ENCODE measurements around the gene PRSS38.

Gene PRSS38

DNA sequence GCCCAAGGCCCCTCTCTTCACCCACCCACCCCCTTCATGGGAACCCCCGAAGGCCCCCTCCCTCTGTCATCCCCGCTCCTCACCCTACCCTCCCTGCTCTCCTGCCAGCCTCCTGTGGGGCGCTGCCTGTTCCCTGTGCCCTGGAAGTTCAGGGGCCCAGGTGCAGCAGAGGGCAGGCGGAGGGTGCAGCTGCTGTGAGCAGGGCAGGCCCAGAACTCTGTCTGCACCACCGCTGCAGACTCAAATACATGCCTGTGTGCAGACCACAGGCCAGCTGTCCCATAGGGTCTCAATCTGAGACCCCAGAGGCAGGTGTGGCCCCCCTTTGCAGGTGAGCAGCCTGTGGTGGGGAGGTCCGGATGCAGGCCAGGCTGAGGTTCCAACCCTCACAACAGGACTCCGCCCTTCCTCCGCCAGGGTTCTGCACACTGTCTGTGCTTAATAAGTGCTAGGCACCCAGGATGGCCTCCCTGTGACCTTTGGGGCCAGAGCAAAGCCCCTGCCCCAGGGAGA lies 69.7 kb downstream of the PRSS38 start:
- DNase-seq (ENCODE audit: low read depth, low spot score), result no peak

DNA sequence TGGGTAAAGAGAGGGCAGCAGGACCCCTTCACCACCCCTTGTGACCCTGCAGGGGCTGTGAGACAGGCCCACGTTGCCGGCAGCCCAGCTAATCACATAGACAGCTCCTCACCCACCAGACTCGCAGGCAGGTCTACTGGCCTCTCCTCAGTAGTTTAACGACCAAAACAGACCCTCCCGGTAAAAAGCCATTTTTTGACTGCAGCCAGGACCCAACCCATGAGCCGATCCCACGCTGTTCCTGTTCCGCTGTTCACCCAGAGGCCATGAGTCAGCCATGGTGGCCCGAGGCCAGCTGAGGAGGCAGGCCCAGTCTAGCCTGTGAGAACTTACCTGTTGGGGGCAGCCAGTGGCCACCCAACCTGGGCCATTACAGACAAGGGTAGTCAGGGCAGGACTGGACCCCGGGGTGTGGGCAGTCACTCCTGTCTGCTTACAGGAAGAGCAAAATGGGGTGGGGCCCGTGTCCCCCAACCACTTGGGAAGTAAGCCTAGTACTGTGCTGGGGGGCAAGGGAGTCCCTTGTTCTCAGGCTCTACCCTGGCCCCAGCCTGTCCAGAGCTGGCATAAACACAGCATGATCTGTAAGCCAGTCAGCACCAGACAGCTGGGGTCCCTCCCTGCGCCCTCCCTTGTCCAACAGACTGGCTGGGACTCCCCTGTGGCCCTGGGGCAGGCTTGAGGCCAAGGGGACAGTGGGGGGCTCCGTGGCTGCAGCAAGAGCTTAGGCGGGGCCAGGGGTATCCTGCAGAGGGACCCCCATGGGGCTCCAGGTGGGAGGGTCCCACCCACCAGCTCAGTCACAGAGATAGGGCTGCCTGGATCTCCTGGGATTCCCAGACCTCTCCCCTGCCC lies 70.4 kb downstream of the PRSS38 start:
- DNase-seq (ENCODE audit: low read depth, low spot score), result no peak

DNA sequence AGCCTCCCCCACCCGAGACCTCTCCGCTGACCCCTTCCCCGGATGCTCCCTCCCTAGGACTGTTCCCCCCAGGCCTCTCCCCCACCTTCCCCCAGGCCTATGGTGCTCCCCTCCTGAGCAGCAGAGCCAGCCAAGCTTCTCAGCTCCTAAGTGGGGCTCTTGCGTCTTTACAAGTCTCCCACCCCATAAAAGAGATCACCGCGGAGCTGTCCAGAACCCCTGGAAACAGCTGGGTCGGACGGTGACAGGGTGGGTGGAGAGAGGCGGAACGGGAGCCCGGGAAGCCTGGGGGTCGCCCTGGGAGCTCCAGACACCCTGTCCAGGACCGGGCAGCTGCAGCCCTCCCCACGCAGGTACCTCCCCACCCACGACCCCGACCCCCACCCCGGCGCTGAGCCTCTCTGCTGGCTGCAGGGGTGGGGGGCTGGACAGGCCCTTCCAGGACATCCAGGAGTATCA lies 71.1 kb downstream of the PRSS38 start:
- no peak for DNase-seq (ENCODE audit: low read depth, low spot score)

DNA sequence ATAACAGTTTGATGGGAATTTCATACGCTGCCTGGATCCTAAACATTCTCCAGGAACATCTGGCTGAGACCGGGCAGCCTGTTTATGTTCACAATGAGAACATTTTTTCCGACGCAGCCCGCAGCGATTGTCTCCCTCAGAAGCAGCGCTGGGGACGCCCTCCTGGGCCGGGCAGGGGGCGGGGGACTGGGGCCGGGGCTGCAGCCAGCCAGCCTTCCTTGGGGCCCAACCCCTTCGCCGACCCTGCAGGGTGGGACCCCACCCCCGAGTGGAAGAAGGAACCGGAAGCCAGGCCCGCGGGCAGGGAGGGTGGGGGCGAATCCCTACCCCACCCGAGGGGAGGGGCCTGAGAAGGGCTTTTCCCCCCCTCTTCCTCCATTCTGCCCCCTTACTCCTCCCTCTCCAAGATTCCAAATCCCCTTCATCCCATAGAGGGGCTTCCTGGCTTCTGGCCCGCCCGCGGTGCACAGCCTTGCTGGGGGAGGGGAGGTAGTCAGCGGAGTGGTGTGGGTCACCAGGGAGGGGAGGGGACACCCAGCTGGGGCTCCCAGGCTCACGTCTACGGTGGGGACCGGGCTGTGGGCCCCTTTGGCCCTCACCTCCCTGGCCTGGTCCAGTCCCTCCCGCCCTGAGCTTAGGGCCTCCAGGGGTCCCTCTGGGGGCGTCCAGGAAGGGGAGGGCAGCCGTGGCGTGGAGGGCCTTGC lies 71.7 kb downstream of the PRSS38 start:
- DNase-seq (ENCODE audit: low read depth, low spot score), result no peak

DNA sequence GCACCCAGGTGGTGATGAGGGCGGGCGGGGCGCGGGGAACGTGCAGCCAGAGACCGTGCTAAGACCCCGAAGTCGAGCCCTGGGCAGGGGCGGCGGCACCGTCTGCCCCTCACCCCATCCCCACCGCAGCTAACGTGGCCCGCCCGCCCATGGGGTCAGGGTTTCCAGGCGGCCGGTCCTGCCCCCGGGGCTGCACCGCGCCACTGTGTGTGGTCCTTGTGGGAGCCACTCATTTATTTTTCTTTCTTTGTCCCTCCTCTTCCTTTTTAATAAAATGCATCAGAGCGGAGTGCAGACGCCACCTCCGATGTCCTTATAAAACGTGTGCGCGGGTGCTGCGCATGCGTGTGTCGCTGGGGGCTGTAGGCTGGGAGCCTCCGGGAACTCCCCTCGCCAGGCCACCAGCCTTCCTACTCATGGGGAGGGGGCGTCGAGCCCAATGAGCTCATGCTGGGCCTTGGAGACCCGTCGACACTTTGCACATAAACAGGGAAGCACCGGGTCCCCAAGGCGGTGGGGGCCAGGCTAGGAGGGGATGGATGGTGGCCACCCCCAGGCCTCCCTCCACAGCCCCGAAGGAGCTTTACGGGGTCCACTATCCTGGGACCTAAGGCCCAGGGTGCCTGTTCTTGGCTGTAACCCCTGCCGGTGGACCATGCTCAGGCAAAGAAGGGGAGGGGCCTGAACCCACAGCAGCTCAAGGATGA lies 72.4 kb downstream of the PRSS38 start:
- no peak for DNase-seq (ENCODE audit: low read depth, low spot score)

DNA sequence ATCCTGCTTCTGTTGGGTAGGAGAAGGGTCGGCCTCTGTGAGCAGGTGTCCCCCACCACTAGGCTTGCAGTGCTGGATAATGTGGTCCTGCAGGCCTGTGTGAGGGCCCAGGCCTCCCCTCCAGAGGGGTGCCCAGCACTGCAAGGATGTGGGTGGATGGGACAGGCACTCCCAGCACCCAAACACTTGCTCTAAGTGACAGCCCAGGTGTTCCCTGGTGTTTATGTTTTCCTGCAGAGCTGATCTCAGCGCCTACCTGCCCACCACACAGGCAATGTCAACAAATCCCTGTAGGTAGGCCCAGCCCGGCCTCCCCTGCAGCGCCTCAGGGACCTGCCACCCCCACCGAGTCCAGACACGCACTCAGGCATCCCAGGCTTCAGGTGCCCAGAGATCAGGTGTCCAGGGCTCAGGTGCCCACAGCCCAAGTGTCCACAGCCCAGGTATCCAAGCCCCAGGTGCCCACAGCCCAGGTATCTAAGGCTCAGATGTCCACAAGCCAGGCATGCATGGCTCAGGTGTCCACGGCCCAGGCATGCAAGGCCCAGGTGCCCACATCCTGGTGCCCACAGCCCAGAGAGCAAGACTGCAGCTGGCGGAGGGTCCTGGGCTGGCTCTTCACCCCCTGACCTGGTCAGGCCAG lies 73.0 kb downstream of the PRSS38 start:
- DNase-seq (ENCODE audit: low read depth, low spot score), result no peak

DNA sequence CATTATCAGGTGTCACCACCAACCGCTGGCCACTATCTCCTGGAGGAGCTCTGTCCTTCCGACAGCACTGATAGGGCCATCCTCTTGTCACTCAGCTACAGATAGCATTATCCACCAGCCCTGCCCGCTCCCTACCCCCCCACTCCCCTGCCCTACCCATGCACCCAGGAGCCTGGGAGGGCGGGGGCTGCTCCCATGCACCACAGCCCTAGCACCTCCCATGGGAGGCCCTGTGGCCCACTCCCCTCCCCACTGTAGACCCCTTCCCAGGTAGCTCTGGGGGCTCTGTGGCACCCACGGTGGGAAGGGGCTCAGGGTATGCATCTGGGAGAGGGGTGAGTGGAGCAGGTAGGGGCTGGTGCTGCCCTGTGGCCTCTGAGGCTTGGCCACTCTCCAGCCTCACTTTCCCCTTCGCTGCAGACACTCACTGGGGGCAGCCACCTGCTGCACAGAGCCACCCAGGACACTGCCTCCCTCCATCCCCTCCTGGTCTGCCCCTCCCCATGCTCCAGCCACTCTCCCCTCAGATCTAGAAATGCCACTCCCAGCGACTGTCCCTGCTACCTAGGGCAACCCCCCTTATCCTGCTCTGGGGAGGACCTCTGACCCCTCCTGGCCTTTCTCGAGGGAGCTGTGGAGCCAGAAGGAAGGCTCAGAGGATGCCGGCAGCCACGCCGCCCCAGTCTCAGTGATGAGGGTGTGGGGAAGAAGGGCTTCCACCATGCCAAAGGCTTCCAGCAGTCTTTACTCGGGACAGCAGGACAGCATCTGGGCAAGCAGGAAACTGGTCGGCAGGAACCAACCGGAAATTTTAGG lies 73.8 kb downstream of the PRSS38 start:
- no peak for DNase-seq (ENCODE audit: low read depth, low spot score)

DNA sequence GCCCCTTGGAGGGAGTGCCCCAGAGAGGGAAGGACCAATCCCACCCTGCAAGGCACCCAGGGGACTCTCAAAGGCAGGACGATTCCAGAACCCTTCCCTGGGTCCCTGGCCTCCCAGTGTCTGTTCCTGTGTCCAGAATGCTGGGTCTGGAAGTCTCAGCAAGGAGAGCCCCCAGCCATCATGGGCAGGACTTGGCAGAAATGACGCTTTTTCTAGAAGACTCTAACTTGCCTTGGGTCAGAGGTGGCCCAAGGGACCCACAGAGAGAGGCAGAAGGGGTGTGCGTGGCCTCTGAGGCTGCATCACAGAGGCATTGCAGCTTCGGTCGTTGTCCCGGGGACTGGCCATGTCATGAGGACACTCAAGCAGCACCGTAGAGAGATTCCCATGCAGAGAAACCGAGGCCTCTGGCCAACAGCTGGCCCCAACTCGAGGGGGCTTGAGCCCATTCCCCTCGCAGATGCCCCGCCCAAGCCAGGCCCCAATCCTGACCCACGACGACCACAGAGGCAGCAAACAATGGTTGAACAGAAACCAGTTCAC lies 74.5 kb downstream of the PRSS38 start:
- no peak for DNase-seq (ENCODE audit: low read depth, low spot score)

DNA sequence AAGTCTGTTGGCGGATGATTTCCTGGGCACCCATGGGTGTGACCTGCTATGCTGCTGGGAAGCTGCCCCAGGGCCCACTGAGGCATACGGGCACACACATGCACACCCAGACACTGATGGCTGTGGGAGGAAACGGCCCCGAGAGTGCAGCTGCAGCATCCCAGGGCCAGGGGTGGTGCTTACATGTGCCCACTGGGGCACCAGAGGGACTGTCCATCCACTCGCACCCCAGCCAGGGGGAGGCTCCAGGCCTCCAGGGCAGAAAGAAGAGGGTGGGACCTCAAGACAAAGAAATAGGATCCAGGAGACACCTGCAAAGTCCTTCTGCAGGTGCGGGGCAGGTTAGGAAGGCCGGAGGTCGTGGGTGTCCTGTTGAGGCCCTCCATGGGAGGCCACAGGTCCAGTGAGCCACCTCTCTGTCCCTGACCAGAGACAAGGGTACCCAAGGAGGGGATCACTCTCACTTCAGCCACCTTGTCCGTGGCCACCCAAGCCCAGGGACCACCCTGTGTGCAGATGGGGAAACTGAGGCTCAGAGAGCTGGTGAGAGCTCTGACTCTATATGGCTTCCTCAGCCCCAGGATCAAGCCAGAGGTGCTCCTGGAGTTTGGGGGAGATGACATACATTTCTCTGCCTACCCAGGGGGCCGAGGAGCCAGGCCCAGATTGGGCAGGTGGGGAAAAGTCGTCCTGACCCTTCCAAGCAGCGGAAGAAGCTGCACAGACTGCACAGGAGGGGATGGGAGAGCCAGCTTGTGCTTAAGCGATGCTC lies 75.2 kb downstream of the PRSS38 start:
- DNase-seq (ENCODE audit: low read depth, low spot score), result no peak

DNA sequence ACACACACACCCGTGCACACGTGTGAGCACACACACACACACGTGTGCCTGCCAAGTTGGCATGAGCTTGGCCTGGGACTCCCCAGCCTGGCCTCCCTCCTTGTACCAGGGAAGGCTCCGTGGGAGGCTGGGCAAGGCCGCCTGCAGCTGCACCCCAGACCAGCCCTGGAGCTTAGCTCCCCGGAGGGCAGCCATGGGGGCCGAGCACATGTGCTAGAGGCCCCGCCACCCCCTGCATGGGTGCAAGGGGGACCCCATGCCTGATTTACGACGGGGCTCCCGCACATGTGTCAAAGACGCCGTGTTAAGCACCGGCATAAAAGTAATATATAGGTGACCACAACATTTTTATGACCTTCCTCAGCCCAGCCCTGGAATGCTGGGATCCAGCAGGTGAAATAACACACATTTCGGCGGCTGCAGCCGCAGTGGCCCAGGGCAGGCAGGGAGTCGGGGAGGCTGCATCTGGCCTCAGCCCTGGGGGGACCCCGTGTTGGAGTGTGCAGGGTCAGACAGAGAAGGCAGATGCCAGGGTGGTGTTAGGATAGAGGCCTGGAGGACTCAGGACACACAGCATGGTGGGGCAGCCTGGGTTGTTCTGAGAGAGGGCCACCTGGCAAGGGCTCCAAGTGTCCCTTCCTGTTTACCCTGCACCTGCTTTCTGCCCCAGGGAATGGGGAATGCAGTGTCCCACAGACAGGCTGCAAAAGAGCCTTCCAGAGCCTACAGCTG lies 75.9 kb downstream of the PRSS38 start:
- no peak for DNase-seq (ENCODE audit: low read depth, low spot score)

DNA sequence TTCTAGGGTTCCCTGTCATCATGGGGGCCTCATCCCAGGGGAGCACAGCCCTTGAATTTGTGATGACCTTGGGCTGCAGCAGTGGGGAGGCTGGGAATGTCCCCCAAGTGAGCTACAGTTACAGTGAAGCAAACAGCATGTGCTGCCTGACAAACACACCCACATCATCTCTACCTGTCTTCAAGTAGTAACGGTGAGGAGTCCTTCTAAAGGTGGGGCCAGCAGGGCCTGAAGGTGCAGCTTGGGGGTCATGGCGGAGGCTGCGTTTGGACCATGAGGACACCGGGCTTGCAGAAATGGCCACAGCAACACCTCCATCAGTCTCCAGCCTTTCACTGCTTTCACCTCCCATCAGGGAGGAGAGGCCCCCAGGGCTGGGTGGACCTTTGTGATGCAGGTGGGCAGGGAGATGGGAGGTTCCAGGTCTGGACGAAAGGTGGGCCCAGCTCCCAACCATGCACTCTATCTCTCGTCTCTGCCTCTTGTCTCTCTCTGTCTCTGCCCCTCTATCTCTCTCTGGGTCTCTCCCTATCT lies 76.5 kb downstream of the PRSS38 start:
- DNase-seq (ENCODE audit: low read depth, low spot score), result no peak

DNA sequence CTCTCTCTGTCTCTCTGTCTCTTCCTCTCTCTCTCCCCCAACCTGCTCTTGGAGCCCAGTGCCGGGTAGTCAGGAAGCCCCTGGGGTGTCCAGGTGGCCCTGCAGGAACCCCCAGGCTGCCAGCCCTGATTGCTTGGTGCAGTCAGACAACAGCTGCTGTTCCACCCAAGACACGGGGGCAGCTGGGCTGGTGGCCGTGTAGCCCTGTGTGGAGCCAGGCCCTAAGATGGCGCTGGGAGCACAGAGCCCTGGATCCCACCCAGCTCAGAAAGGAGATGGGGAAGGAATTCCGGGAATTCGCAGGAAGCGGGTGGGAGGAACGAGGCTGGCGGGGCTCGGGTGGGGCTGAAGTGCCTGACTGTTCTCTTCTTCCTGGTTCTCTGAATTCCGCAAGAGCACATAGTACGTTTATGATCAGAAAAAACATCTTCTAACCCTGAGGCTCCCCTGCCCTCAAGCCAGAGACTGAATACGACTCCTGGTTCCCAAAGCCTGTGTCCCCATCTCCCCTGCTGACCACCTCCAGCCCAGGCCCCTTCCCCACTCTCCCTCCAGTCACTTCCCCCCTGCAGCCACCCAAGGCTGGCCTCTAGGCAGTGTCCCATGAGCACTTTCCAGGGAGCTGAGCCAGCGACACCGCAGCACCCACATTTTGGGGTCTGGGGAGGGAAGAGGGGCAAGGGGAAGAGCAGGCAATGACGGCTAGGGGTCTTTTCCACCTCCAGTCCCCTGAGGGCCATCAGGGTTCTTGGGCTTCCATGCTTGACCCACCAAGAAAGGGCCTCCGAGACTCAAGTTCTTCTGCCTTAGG lies 77.2 kb downstream of the PRSS38 start:
- DNase-seq (ENCODE audit: low read depth, low spot score), result no peak

DNA sequence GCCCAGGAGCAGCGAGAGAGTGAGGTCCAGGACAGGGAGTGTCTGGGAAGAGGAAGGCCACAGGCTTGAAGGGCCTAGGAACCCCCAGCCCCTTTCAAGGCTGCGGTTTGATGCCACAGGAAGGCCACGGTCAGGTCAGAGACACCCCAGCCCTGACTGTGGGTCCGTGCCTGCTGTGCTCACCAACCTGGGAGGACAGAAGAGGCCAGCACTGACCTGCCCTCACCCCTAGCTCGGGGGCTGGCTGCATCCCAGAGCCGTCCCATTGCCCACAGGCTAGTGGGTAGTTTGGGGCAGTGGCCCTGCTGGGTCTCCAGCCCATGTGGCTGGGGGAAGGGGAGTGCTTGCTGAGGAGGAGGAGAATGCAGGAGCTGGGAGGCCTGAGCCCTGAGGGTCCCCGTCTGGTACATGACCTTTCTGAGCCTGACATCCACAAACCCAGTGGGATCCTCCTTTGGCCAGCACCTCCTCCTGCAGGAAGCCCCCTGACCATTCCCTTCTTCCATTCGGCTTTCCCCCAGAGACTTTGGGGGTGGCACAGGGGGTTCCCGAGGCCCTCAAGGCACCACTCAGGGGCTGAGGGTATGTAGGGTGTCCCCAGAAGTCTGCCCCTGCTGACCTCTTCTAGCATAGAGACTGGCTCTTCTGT lies 77.9 kb downstream of the PRSS38 start:
- DNase-seq (ENCODE audit: low read depth, low spot score), result no peak

DNA sequence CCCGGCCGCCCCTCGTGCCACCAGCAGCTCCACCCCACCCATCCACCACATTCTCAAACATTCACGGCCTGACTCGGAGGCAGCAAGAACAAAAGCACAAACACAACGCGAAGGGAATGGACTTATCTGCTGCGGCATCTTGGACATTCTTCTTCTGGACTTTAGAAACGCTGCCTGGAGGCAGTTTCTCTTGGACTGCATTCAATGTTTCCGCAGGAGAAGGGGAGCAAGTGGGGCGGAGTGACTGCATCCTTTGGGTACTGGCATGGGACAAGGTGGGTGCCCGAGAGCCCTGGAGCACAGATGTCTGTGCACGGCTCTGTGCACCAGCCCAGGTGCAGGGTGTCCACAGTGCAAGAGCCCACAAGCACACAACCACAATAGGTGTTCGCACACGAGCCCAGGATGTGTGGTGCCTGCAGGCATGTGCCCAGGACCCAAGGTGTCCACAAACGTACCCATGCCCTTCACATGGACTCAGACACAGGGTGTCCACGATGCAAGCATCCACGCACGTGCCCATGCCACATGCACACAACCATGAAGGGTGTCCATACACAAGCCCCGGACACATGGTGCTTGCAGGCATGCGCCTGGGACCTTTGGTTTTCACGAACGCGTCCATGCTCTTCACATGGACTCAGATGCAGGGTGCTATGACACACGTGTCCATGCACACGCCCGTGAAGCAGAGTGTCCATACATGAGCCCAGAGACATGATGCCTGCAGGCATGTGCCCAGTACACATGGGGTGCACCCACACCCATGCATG lies 78.7 kb downstream of the PRSS38 start:
- DNase-seq (ENCODE audit: low read depth, low spot score), result no peak

DNA sequence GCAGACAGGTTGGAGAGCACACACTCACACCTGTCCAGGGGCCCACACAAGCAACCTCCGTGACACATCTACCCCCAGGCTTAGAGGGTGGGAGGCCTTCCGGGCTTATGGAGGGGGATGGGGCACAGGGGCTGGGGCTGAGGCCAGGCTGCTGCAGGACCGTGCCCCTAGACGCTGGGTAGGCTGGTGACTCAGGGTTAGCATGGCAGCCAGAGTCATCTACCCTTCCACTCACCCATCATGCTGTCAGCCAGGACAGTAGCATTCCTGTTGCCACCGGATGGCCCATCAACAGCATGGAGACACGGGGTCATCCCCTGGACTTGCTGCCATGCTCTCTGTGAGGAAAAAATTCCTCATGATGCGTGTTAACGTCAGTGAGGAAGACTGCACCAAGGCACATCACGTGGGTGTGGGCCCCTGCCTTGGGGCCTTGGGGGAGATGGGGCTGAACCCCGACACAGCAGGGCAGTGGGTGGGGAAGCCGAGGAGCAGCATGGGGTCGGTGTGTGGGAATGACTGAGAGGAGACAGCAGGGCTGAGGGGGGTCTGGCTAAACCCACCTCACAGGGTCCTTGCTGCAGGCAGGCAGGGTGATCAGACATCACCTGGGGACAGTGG lies 79.5 kb downstream of the PRSS38 start:
- DNase-seq (ENCODE audit: low read depth, low spot score), result no peak

Measured in activated naive CD8-positive, alpha-beta T cell treated with anti-CD3 and anti-CD28 coated beads, Interleukin-2, amount 50 U/mL, for 16 hours (primary cell).